Gastrocnemius medialis (tissue), 4 donors: ENCODE data around the gene SIGLEC7. TPM values are rescaled to one million over a fixed set of nuclear protein-coding genes. Genes with fewer than 3 reads are reported as not detected.

Experiments
- ATAC-seq, 2 donors: fragments of 150-250 bp; one replicate each; pipeline ENCODE4 v1.9.1; 2016
- DNase-seq, 2 donors: peaks; one replicate each; pipeline ENCODE4 v3.0.0-alpha.2; 2019
- H3K27ac ChIP-seq, 4 donors: fragments of 200-600 bp; sonication (generic); 1 replicate in 1 of 4; 2 replicates in 3 of 4; pipeline ENCODE4 v1.5.1; 2016 to 2018; ENCODE audit warnings: mild to moderate bottlenecking in 2 of 4, moderate library complexity in 1 of 4
- H3K27me3 ChIP-seq, 3 donors: fragments of 200-600 bp; sonication (generic) in 2 of 3; 1 replicate in 1 of 3; 2 replicates in 2 of 3; pipeline versions ENCODE4 v1.5.1 to v1.6.0; 2016 to 2019; ENCODE audit warnings: mild to moderate bottlenecking in 1 of 3, moderate library complexity in 1 of 3
- H3K36me3 ChIP-seq, 2 donors: fragments of 200-600 bp; sonication (generic) in 1 of 2; one replicate each; pipeline ENCODE4 v1.5.1; 2017 to 2018
- H3K4me1 ChIP-seq, 2 donors: fragments of 200-600 bp; sonication (generic) in 1 of 2; one replicate each; pipeline ENCODE4 v1.5.1; 2016 to 2017; ENCODE audit warnings: mild to moderate bottlenecking in 2 of 2
- H3K4me3 ChIP-seq, 4 donors: fragments of 200-600 bp; sonication (generic) in 3 of 4; 1 replicate in 1 of 4; 2 replicates in 3 of 4; pipeline ENCODE4 v1.5.1; 2016 to 2019; ENCODE audit warnings: mild to moderate bottlenecking in 2 of 4
- H3K9me3 ChIP-seq, 3 donors: fragments of 200-600 bp; sonication (generic) in 2 of 3; 1 replicate in 1 of 3; 2 replicates in 2 of 3; pipeline ENCODE4 v1.5.1; 2016 to 2019
- POLR2A ChIP-seq, 2 donors: fragments of 450-650 bp; IDR thresholded peaks; one replicate each; pipeline ENCODE4 v1.6.1; 2017; ENCODE audit warnings: antibody characterized with exemption in 2 of 2, mild to moderate bottlenecking in 2 of 2, moderate library complexity in 2 of 2
- in situ Hi-C, 4 donors: fragments of 200-750 bp; cut with MboI; loops; one replicate each; pipeline versions ENCODE4 v1.15.0 to v1.8.0; 2017; ENCODE audit warnings: low sequenced_read_pairs in 4 of 4
- intact Hi-C: fragments of 100-400 bp; cut with DNase I; formaldehyde crosslinking; loops from one replicate; pipeline ENCODE4 v1.15.1; 2023; ENCODE audit warnings: low total_unique reads
- total RNA-seq, 4 donors: library from RNA; depleted of rRNA; stranded (reverse); fragments of >200 nt; gene quantifications; one replicate each; pipeline versions ENCODE4 v1.1.0 to v1.2.3, GENCODE V29; 2016
- TF ChIP-seq, protein P1 (sequence below), 5 experiments: fragments of 450-650 bp in 3 of 5; fragments of 200-600 bp in 2 of 5; sonication (generic) in 2 of 5; IDR thresholded peaks in 4 of 5; conservative IDR thresholded peaks in 1 of 5; 1 replicate in 4 of 5; 2 replicates in 1 of 5; pipeline ENCODE4 v1.5.1; 2016 to 2019; ENCODE audit warnings: antibody characterized with exemption in 5 of 5, mild to moderate bottlenecking in 3 of 5, moderate library complexity in 3 of 5

SIGLEC7 gene
- total RNA-seq, 4 donors from 2014 or later = 0.13 to 0.97 (median 0.23) TPM; not detected in 1

DNA sequence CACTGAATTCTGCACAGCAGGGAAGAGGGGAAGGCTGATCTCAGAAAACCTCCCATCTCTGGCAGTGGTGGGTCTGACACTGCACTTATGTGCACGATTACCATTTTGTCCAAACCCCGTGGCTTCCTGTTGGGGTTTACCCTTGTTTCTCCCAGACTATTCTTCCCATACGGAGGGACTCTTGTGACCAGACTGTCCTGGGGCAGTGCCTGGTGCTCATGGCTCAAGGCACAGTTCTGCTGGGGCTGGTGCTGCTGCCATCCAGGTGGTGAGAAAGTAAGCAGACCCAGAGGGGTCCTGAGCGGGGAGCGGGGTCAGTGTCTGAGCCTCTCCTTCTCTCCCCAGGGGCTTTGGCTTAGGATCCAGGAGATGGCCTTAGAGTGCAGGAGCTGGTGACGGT is 22.5 kb upstream of the SIGLEC7 start:
- TF ChIP-seq POLR2A (IDR thresholded peaks at IDR 0.05) = no peak
- TF ChIP-seq, protein P1, sequence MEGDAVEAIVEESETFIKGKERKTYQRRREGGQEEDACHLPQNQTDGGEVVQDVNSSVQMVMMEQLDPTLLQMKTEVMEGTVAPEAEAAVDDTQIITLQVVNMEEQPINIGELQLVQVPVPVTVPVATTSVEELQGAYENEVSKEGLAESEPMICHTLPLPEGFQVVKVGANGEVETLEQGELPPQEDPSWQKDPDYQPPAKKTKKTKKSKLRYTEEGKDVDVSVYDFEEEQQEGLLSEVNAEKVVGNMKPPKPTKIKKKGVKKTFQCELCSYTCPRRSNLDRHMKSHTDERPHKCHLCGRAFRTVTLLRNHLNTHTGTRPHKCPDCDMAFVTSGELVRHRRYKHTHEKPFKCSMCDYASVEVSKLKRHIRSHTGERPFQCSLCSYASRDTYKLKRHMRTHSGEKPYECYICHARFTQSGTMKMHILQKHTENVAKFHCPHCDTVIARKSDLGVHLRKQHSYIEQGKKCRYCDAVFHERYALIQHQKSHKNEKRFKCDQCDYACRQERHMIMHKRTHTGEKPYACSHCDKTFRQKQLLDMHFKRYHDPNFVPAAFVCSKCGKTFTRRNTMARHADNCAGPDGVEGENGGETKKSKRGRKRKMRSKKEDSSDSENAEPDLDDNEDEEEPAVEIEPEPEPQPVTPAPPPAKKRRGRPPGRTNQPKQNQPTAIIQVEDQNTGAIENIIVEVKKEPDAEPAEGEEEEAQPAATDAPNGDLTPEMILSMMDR (IDR thresholded peaks at IDR 0.05 in 4 of 5, conservative IDR thresholded peaks at IDR 0.05 in 1 of 5) = no peak
- H3K4me3 ChIP-seq = no peak overlapping the region
- H3K9me3 ChIP-seq = no peaks in the 10 kb centered on the region
- intact Hi-C loops = no loop called here
- ATAC-seq (no peak), DNase-seq (no peak)
- no peaks in the 10 kb centered on the region for H3K36me3 ChIP-seq
- peaks cover 0 to 6% (median 0%) of the 10 kb centered on the region in 3 donors for H3K27me3 ChIP-seq
- no peak overlapping the region for H3K27ac ChIP-seq
- in situ Hi-C loops = loop anchor here in 1 of 4 donors (25.0 kb wide), 1 partner anchor 468 kb away; no protein-coding TSS in a partner anchor
- H3K4me1 ChIP-seq = no peaks in the 10 kb centered on the region

DNA sequence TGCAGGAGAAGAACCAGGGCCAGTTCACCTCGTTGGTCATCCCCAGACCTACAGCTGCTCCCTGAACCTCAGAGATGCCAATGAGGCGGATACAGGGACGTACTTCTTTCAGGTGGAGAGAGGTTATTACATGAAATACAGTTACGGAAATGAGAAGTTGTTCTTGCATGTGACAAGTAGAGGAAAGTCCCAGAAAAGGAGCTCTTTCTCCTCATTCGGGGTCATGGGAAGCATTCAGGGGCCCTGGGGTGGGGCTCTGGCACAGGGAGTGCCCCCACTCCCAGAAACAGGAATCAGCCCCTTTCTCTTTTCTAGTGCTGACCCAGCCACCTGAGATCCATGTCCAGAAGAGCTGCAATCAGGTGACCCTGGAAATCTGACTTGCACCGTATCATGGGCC is 21.9 kb upstream of the SIGLEC7 start:
- TF ChIP-seq POLR2A (IDR thresholded peaks at IDR 0.05) = no peak
- TF ChIP-seq, protein P1 (IDR thresholded peaks at IDR 0.05 in 4 of 5, conservative IDR thresholded peaks at IDR 0.05 in 1 of 5) = no peak
- Histone ChIP-seq H3K27me3 (peaks cover 0 to 6% (median 0%) of the 10 kb centered on the region in 3 donors), H3K9me3 (no peaks in the 10 kb centered on the region), H3K36me3 (no peaks in the 10 kb centered on the region), H3K4me3 (no peak overlapping the region), H3K27ac (no peak overlapping the region), H3K4me1 (no peaks in the 10 kb centered on the region)
- ATAC-seq (no peak), DNase-seq (no peak)
- in situ Hi-C loops (loop anchor here in 1 of 4 donors (25.0 kb wide), 1 partner anchor 467 kb away; no protein-coding TSS in a partner anchor), intact Hi-C loops (no loop called here)

DNA sequence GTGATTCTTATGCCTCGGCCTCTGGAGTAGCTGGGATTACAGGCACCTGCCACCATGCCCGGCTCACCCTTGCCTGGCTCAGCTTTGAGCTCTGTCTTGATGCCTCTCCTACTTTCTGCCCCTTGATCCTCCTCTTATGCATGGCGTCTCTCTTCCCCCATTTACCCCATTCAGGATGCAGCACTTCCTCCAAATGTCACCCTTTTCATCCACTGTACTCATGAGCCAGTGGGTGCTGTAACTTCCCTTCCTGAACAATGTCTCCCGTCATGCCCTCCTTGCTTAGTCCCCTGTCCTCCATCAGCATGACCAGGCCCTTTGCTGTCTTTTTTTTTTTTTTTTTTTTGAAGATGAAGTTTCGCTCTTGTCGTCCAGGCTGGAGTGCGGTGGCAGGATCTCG is 20.8 kb upstream of the SIGLEC7 start:
- Histone ChIP-seq H3K27me3 (peaks cover 0 to 6% (median 0%) of the 10 kb centered on the region in 3 donors), H3K27ac (no peak overlapping the region), H3K9me3 (no peaks in the 10 kb centered on the region), H3K4me3 (no peak overlapping the region), H3K36me3 (no peaks in the 10 kb centered on the region), H3K4me1 (no peaks in the 10 kb centered on the region)
- TF ChIP-seq, protein P1 (IDR thresholded peaks at IDR 0.05 in 4 of 5, conservative IDR thresholded peaks at IDR 0.05 in 1 of 5) = no peak
- no peak for TF ChIP-seq POLR2A (IDR thresholded peaks at IDR 0.05)
- intact Hi-C loops (no loop called here), in situ Hi-C loops (loop anchor here in 1 of 4 donors (25.0 kb wide), 1 partner anchor 466 kb away; no protein-coding TSS in a partner anchor)
- DNase-seq (no peak), ATAC-seq (no peak)

DNA sequence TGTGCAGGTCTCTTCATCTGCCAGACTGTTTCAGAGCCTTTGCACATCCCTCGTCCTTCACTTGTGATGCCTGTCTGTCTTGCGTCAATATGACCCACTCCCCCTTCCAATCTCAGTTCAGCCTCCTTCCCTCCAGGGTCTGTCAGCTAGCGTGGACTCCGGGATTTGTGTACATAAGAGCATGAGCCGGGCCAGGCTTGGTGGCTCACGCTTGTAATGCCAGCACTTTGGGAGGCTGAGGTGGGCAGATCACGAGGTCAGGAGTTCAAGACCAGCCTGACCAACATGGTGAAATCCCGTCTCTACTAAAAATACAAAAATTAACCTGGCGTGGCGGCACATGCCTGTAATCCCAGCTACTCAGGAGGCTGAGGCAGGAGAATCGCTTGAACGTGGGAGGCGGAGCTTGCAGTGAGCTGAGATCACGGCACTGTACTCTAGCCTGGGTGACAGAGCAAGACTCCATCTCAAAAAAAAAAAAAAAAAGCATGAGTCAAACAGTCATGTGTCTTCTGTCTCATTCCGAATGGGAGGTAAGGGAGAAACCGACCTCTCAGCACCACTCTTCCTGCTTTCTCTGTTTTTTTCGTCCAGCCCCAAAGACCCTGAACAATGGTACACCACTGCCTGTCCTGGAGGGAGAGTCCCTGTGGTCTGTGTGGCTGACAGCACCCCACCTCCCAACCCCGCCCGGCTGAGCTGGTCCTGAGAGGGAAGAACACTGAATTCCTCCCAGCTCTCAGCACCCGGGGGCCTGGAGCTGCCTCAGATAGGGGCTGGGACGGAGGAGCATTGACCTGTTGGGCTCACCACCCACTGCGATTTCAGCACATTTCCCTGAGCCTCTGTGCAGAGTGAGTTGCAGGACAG is 19.8 kb upstream of the SIGLEC7 start:
- ATAC-seq (no peak), DNase-seq (no peak)
- Histone ChIP-seq H3K36me3 (no peaks in the 10 kb centered on the region), H3K9me3 (no peaks in the 10 kb centered on the region), H3K4me3 (no peak overlapping the region), H3K27ac (no peak overlapping the region), H3K27me3 (no peaks in the 10 kb centered on the region), H3K4me1 (no peaks in the 10 kb centered on the region)
- intact Hi-C loops (no loop called here), in situ Hi-C loops (loop anchor here in 1 of 4 donors (25.0 kb wide), 1 partner anchor 465 kb away; no protein-coding TSS in a partner anchor)
- TF ChIP-seq POLR2A (IDR thresholded peaks at IDR 0.05) = no peak
- TF ChIP-seq, protein P1 (IDR thresholded peaks at IDR 0.05 in 4 of 5, conservative IDR thresholded peaks at IDR 0.05 in 1 of 5) = no peak
